A549 (cell line): ENCODE results near the gene MRPL36. TPM values are rescaled to one million over a fixed set of nuclear protein-coding genes. Genes with fewer than 3 reads are reported as not detected.
A peak's percentile ranks its signal among the peaks of the same experiment; 100 is the strongest.

Experiments
- ATAC-seq, 2 experiments: fragments of 200-7000 bp in 1 of 2; fragments of >200 bp in 1 of 2; cut with Nextera tagmentation in 1 of 2; cut with Tn5 transposase in 1 of 2; 3 replicates each; pipeline versions ENCODE4 v1.8.0 to v1.9.1; 2018 to 2020; ENCODE audit warnings: mild to moderate bottlenecking in 1 of 2, moderate library complexity in 1 of 2
- CTCF ChIA-PET: fragments of 300-600 bp; sonication (Branson Sonifier 250); formaldehyde crosslinking; extraction: SDS; loops from one replicate; lab custom pipeline; 2021; ENCODE audit warnings: antibody characterized with exemption, inconsistent platforms; lab: Yijun Ruan, JAX
- POLR2A ChIA-PET: fragments of 350-600 bp; formaldehyde crosslinking; extraction: SDS; loops from one replicate; lab custom pipeline; 2021; ENCODE audit warnings: antibody characterized with exemption, inconsistent platforms; lab: Yijun Ruan, JAX
- DNase-seq, 2 experiments: peaks; one replicate each; pipeline versions ENCODE4 v3.0.0 to v3.0.0-alpha.2; 2011 to 2016; ENCODE audit warnings: low read depth in 1 of 2, low spot score in 1 of 2
- FAIRE-seq: peaks from 2 replicates; lab custom pipeline; 2011; peaks lifted over from hg19 to GRCh38; lab: Jason Lieb, UNC
- H3K27ac ChIP-seq, 2 experiments: fragments of >200 bp; sonication (Bioruptor Twin); formaldehyde crosslinking; 3 replicates each; pipeline ENCODE4 v1.5.1; 2016 to 2017
- H3K4me1 ChIP-seq: fragments of >200 bp; sonication (Bioruptor Twin); formaldehyde crosslinking; 3 replicates; pipeline ENCODE4 v1.6.1; 2016
- H3K4me2 ChIP-seq: fragments of >200 bp; sonication (Bioruptor Twin); formaldehyde crosslinking; 3 replicates; pipeline ENCODE4 v1.6.1; 2016
- H3K4me3 ChIP-seq: fragments of >200 bp; sonication (Bioruptor Twin); formaldehyde crosslinking; 3 replicates; pipeline ENCODE4 v1.5.1; 2016
- H3K9me3 ChIP-seq: fragments of >200 bp; sonication (Bioruptor Twin); formaldehyde crosslinking; 3 replicates; pipeline ENCODE4 v1.6.1; 2016
- ATOH8 ChIP-seq: fragments of 250-450 bp; sonication (Bioruptor Pico); IDR thresholded peaks from 2 replicates; pipeline ENCODE4 v1.5.0; 2020; ENCODE audit warnings: low read depth, mild to moderate bottlenecking, moderate library complexity
- BHLHE40 ChIP-seq: IDR thresholded peaks from 2 replicates; pipeline ENCODE4 v1.6.1; 2012; ENCODE audit warnings: low read depth, low read length, inconsistent platforms
- CHD2 ChIP-seq: fragments of 150-350 bp; IDR thresholded peaks from 2 replicates; pipeline ENCODE4 v1.6.1; 2014; ENCODE audit warnings: low read length; ENCODE audit not compliant: partially characterized antibody
- CHD4 ChIP-seq: fragments of 200-600 bp; sonication (generic); IDR thresholded peaks from 2 replicates; pipeline ENCODE4 v1.6.1; 2016; ENCODE audit warnings: antibody characterized with exemption, mild to moderate bottlenecking, borderline replicate concordance
- E2F6 ChIP-seq: IDR thresholded peaks from 2 replicates; pipeline ENCODE4 v1.6.1; 2012; ENCODE audit warnings: low read depth, borderline replicate concordance
- EHF ChIP-seq: fragments of 250-450 bp; sonication (Bioruptor Pico); IDR thresholded peaks from 2 replicates; pipeline ENCODE4 v1.5.0; 2020; ENCODE audit warnings: mild to moderate bottlenecking
- EP300 ChIP-seq, 2 experiments: fragments of >200 bp; sonication (Bioruptor Twin); formaldehyde crosslinking; IDR thresholded peaks; 2 replicates in 1 of 2; 3 replicates in 1 of 2; pipeline ENCODE4 v1.6.1; 2016 to 2017
- FOSL2 ChIP-seq, 2 experiments: fragments of 450-650 bp in 1 of 2; fragments of >200 bp in 1 of 2; sonication (Bioruptor Twin) in 1 of 2; formaldehyde crosslinking; IDR thresholded peaks; 2 replicates each; pipeline versions ENCODE4 v1.5.0 to v1.6.1; 2016 to 2020; ENCODE audit warnings: mild to moderate bottlenecking in 1 of 2, moderate library complexity in 1 of 2
- HES2 ChIP-seq: fragments of >200 bp; sonication (Bioruptor Twin); formaldehyde crosslinking; IDR thresholded peaks from 2 replicates; pipeline ENCODE4 v1.6.1; 2016
- HOXB13 ChIP-seq: fragments of 250-450 bp; sonication (Bioruptor Pico); IDR thresholded peaks from 2 replicates; pipeline ENCODE4 v1.5.0; 2020; ENCODE audit warnings: low read depth, mild to moderate bottlenecking, moderate library complexity
- HOXB5 ChIP-seq: fragments of 250-450 bp; sonication (Bioruptor Pico); IDR thresholded peaks from 2 replicates; pipeline ENCODE4 v1.5.0; 2020; ENCODE audit warnings: mild to moderate bottlenecking, moderate library complexity
- JUN ChIP-seq, 2 experiments: fragments of >200 bp; sonication (Bioruptor Twin); formaldehyde crosslinking; IDR thresholded peaks; 2 replicates in 1 of 2; 3 replicates in 1 of 2; pipeline ENCODE4 v1.6.1; 2016 to 2017
- JUNB ChIP-seq: fragments of >200 bp; sonication (Bioruptor Twin); formaldehyde crosslinking; IDR thresholded peaks from 2 replicates; pipeline ENCODE4 v1.6.1; 2016
- MAZ ChIP-seq: fragments of 150-350 bp; IDR thresholded peaks from 2 replicates; pipeline ENCODE4 v1.6.1; 2014; ENCODE audit warnings: antibody characterized with exemption, low read depth, low read length, borderline replicate concordance
- PBX3 ChIP-seq: IDR thresholded peaks from 2 replicates; pipeline ENCODE4 v1.6.1; 2012
- POLR2A ChIP-seq: IDR thresholded peaks from 2 replicates; pipeline ENCODE4 v1.6.1; 2012; ENCODE audit warnings: mild to moderate bottlenecking, low read length
- RAD21 ChIP-seq, 2 experiments: fragments of >200 bp in 1 of 2; sonication (Bioruptor Twin) in 1 of 2; formaldehyde crosslinking in 1 of 2; IDR thresholded peaks in 1 of 2; conservative IDR thresholded peaks in 1 of 2; 2 replicates in 1 of 2; 3 replicates in 1 of 2; pipeline ENCODE4 v1.6.1; 2012 to 2018; ENCODE audit warnings: inconsistent platforms in 1 of 2
- RARB ChIP-seq: fragments of 250-450 bp; sonication (Bioruptor Pico); IDR thresholded peaks from 2 replicates; pipeline ENCODE4 v1.8.0; 2021; ENCODE audit warnings: mild to moderate bottlenecking, moderate library complexity
- RNF2 ChIP-seq: fragments of 200-600 bp; sonication (generic); IDR thresholded peaks from 2 replicates; pipeline ENCODE4 v1.6.1; 2016; ENCODE audit warnings: low read depth, mild to moderate bottlenecking, antibody characterized with exemption, moderate library complexity, borderline replicate concordance
- SMC3 ChIP-seq: fragments of >200 bp; sonication (Bioruptor Twin); formaldehyde crosslinking; IDR thresholded peaks from 3 replicates; pipeline ENCODE4 v1.6.1; 2018; ENCODE audit warnings: inconsistent platforms
- SREBF2 ChIP-seq: fragments of 450-650 bp; IDR thresholded peaks from 2 replicates; pipeline ENCODE4 v1.6.1; 2014; ENCODE audit warnings: mild to moderate bottlenecking, moderate library complexity
- TFCP2L1 ChIP-seq: fragments of 250-450 bp; sonication (Bioruptor Pico); IDR thresholded peaks from 2 replicates; pipeline ENCODE4 v1.5.0; 2021; ENCODE audit warnings: mild to moderate bottlenecking
- USF2 ChIP-seq: fragments of 450-650 bp; IDR thresholded peaks from 2 replicates; pipeline ENCODE4 v1.6.1; 2014; ENCODE audit warnings: antibody characterized with exemption
- ZFP36 ChIP-seq: fragments of 450-650 bp; IDR thresholded peaks from 2 replicates; pipeline ENCODE4 v1.6.1; 2014; ENCODE audit warnings: borderline replicate concordance; ENCODE audit not compliant: partially characterized antibody
- ZNF302 ChIP-seq: fragments of 250-450 bp; sonication (Bioruptor Pico); IDR thresholded peaks from 2 replicates; pipeline ENCODE4 v1.9.0; 2021; ENCODE audit warnings: inconsistent platforms, mild to moderate bottlenecking, moderate library complexity
- WGBS: methylation state at CpG from one replicate; pipeline ENCODE4 v1.1.6; 2017; ENCODE audit errors: missing lambda C conversion rate; 5-methylcytosine and 5-hydroxymethylcytosine counted together
- polyA plus RNA-seq, 4 experiments: library from polyadenylated mRNA; depleted of rRNA in 3 of 4; stranded (reverse); fragments of >200 nt; fragmentation: RNase III in 1 of 4; extraction: RNeasy Plus Mini Kit Qiagen cat#74134 plus additional on column Dnase treatment in 1 of 4; gene quantifications; 2 replicates in 3 of 4; 3 replicates in 1 of 4; pipeline ENCODE4 v1.2.3, GENCODE V29; 2011 to 2017

The MRPL36 gene
- polyA plus RNA-seq, 2 of the 4 experiments (the other 2 are of a cell fraction): 114 to 127 TPM

- TF ChIP-seq TFCP2L1 (CRISPR knock-in tag): no peak
- no peak for TF ChIP-seq PBX3
- no peak for TF ChIP-seq EHF
Measured at GRCh38 chr5:1771149-1772065, 28.2 kb downstream of the MRPL36 start (continued).

GRCh38 chr5:1770443-1770802, 29.2 kb downstream of the MRPL36 start:
- ATAC-seq (no peak), DNase-seq (no peak), FAIRE-seq (no peak)
- no peak overlapping the region for H3K27ac ChIP-seq
- H3K4me2 ChIP-seq: no peak overlapping the region
- H3K9me3 ChIP-seq: no peaks in the 10 kb centered on the region
- 25% methylated on average over 6 of the region's 6 CpGs for WGBS
- H3K4me1 ChIP-seq: no peaks in the 10 kb centered on the region
- no peak overlapping the region for H3K4me3 ChIP-seq
- ChIA-PET POLR2A (no interaction called here), CTCF (interaction anchor here (1.2 to 1.6 kb wide), 2 partner anchors 9 to 269 kb away, joined by 4 read pairs; no protein-coding TSS in a partner anchor)
- TF ChIP-seq EP300 (IDR thresholded peaks at IDR 0.05) (no peak), EHF (no peak), ZFP36 (no peak), CHD4 (no peak), E2F6 (no peak), RARB (no peak), JUNB (no peak), HOXB13 (no peak), ZNF302 (CRISPR knock-in tag) (no peak), USF2 (no peak), TFCP2L1 (CRISPR knock-in tag) (no peak), CHD2 (no peak), RNF2 (no peak), FOSL2 (IDR thresholded peaks at IDR 0.05) (no peak), FOSL2 (CRISPR knock-in tag; IDR thresholded peaks at IDR 0.05) (no peak), SMC3 (no peak)

GRCh38 chr5:1769752-1770442, 29.7 kb downstream of the MRPL36 start:
- peak in 1 of 2 experiments; percentile 55; a peak in 3 of 6 replicates for ATAC-seq
- no peak for DNase-seq
- ChIA-PET POLR2A (no interaction called here), CTCF (no interaction called here)
- no peak overlapping the region for H3K4me3 ChIP-seq
- no peak overlapping the region for H3K27ac ChIP-seq
- H3K4me1 ChIP-seq: no peaks in the 10 kb centered on the region
- H3K4me2 ChIP-seq: no peak overlapping the region
- no peak for FAIRE-seq
- 59% methylated on average over 30 of the region's 30 CpGs for WGBS
- H3K9me3 ChIP-seq: no peaks in the 10 kb centered on the region
- TF ChIP-seq PBX3 (no peak), SREBF2 (no peak), MAZ (no peak), HES2 (no peak), BHLHE40 (no peak), ATOH8 (no peak), RAD21 (conservative IDR thresholded peaks at IDR 0.05 in 1 of 2, IDR thresholded peaks at IDR 0.05 in 1 of 2) (no peak), HOXB5 (CRISPR knock-in tag) (no peak), POLR2A (no peak), JUN (IDR thresholded peaks at IDR 0.05) (no peak)
